Measurements from ENCODE around the gene DNAJB12.
"Not testable (repeated sequence)": the region's sequence is repeated elsewhere in the genome, so short reads cannot be mapped to it uniquely, and the experiment has no call there.

Gene DNAJB12

DNA sequence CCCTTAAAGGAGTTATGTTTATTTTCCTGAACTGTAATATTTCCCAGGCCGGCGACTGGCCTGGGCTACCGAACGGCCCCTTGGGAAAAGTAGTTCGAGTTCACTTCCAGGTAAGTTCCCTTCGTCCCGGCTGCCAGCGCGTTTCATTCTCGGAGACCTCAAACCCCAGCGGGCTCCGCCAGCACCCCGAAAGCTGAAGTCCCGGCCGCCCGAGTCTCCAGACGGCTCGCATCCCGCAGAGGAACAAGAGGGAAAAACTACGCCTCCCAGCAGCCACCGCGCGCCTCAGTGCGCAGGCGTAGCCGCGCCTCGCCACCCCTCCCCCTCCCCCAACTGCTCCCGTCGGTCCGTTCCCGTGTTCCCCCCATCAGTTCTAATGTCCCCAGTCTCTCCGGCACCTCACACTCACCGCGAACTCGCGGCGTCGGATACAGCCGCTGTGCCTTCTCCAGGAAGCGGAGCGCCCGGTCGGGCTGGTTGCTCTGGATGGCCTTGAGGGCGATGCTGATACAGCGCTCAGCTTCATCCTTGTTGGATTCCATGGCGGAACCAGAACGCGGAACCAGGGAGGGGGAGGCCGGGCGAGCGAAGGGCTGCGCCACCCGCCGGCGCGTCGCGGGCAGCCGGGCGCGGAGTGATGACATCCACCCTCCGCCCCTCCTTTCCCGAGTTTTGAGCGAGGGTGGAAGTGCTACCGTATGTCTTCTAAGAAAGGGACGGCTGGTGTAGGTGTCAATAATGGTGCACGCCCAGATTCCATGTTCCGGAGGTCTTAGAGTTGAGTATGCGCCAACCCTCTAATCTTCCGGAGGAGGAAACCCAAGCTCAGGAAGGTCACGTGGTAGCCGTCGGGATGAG is at the start of gene DNAJB12:
Gene DNAJB12, minus strand, starts transcription at position 564 of the 858 bp plus-strand sequence. Its CDS starts 22 bp downstream, at position 542.
- DNase-seq = peak; percentile 92

DNA sequence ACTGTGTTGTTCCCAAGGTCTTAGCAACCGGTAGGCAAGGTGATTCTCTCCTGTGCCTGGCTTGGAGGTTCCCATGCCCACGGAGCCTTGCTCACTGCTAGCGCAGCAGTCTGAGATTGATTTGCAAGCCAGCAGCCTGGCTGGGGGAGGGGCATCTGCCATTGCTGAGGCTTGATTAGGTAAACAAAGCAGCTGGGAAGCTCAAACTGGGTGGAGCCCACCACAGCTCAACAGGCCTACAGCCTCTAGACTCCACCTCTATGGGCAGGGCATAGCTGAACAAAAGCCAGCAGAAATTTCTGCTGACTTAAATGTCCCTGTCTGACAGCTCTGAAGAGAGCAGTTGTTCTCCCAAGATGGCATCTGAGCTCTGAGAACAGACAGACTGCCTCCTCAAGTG is 40.9 kb upstream of the DNAJB12 start:
- DNase-seq = not testable (repeated sequence)

DNA sequence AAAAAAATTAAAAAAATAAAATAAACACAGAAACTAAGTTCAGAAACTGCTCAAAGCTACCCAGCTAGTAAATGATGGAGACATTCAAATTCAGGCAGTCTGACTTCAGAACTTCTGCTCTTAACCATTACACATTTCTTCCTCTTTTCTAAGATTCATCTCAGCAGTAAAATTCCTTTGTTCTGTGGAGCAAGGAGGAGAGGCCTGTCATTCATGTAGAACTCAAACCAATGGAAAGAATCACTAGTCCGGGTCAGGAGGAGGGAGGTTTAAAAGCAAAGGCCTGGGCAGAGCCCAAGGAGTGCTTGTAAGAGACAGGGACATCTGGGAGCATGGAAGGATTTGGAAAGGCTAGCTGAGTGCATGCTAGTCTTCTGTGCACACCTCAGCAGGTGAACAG is 37.9 kb upstream of the DNAJB12 start:
- DNase-seq = peak; percentile 7

DNA sequence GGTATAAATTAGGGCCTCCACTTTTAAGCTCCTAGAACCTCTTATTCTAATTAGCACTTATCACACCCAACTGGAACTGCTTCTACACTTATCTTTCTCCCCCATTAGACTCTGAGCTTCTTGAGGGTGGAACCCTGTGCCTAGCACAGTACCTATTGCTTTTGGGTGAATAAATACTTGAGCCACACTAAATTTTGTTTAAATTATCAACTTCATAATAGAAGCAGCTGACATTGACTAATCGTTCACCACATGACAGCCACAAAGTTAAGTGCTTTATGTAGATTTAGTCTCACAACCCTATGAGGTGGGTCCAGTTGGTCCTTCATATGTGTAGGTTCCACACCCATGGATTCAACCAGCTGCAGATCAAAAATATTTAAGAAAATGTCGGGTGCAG is 36.0 kb upstream of the DNAJB12 start:
- DNase-seq = no peak

DNA sequence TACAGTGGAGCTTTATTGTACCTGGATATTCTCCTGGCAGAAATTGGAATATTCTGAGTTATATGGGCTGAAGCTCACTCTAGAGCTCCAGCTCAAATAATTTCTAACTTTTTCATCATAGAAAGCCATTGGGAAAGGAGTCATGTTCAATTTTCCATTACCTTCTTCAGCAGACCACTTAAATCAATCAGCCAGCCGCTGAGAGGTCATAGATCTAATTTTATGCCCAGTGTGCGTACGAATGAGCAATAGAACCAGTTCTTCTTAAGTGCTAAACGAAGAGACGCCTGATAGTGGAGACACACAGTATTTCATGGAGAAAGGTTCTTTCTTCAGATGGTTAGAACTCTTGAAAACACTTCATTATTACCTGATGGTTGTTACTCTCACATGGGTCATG is 35.0 kb upstream of the DNAJB12 start:
- no peak for DNase-seq

DNA sequence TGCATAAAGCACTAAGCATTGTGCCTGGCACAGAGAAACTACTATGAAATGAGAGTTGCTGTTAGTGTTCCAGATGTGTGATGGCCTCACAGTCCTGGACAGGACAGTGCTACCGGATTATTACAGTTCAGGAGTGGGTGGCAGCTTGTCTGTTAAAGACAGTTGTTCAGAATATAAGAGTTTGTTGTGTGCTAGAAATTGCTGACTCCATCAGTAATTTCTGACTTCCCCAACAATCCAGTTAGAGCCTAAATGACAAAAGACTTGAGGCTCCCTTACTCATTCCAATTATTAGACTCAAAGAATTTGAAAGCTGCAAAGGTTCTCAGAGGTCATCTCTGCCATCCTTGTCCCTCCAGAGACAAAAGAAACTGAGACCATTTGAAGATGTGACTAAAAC is 34.3 kb upstream of the DNAJB12 start:
- no peak for DNase-seq

DNA sequence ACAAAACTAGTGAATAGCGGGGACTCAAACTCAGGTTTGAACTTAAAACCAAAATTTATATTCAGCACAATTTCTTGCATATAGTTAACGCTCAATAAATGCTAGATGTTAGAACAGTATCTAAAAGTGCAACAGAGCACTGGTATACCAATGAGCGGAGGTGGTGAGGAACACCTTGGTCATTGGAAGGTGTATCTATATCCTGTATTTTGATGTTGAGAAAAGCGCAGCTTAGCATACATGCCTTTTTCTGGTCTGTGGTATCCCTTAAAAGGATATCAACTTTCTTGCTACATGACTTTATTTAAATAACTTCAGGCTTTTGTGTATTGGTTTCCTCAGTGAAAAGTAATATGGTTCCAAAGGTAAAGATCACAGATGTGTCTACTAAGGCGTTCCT is 33.3 kb upstream of the DNAJB12 start:
- no peak for DNase-seq

DNA sequence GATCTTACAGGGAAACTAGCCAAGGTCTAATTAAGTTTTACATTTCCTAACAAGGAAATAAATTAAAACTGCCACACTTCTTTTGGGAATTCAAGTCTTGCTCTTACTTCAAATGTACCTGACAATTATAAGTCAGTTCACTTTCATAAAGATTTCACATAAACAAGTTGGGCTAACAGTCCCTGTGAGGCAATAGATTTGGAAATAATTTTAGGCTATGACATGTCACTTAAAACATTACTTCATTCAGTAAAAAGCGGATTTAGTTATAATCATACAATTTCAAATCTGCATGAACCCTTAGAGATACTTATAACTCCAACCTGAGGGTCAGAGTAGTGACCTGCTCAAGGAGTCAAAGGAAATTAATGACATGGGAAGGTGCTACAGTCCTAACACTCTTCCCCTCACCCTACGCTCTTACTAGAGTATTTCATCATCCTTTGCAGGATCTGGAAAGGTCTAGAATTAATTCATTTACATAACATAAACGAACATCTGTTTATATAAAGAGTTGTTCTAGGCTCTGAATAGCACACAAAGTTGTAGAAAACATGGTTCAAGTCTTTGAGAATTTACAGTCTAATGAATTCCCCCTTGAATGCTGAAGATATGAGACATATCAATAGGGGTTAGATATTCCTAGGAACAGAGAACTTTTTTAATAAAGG is 32.3 kb upstream of the DNAJB12 start:
- peak; percentile 9 for DNase-seq

DNA sequence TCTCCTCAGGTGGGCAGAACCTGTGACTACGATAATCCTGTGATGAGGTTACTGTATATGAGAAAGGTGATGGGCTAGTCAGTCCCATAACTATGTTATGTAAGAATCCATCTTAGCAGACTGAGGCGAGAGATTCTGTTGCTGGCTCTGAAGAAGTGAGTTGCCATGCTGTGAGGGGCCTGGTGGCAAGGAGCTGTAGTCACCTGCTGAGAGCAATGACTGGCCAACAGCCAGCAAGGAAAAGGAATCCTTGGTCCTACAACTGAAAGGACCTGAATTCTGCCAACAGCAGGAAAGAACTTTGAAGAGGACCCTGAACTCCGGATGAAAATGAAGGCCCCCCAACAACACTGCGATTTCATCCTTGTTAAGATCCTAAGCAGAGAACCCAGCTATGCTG is 31.0 kb upstream of the DNAJB12 start:
- no peak for DNase-seq

DNA sequence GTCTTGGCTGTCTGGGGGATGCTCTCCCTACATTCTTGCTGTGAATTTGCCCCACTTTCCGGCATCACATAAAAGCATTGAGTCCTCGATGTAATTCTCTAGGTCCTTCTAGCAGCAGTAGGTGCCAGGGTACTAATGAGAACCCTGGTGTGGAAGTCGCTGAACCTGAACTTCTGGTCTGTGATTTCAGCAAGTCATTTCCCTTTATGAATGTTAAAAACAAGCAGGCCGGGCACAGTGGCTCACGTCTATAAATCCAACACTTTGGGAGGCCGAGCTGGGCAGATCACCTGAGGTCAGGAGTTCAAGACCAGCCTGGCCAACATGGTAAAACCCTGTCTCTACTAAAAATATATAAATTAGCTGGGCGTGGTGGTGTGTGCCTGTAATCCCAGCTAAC is 30.3 kb upstream of the DNAJB12 start:
- not testable (repeated sequence) for DNase-seq

DNA sequence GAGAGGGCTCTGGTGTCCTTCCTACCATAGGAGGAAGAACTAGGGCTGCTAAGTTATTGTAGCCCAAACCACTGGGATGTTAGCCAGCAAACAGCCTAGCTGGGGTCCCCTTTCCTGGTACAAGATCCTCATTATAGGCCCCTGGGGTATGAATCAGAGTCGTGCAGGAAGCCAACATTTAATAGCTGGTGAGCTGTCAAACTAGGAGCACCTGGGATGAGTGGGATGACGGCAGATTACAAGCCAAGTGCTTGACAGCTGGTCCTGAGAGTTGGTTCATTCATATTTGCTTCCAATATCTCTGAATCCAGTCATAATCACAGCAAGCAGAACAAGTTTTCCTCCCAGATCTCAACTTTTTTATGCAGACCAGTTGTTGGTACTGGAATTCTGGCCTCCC is 25.1 kb upstream of the DNAJB12 start:
- no peak for DNase-seq

DNA sequence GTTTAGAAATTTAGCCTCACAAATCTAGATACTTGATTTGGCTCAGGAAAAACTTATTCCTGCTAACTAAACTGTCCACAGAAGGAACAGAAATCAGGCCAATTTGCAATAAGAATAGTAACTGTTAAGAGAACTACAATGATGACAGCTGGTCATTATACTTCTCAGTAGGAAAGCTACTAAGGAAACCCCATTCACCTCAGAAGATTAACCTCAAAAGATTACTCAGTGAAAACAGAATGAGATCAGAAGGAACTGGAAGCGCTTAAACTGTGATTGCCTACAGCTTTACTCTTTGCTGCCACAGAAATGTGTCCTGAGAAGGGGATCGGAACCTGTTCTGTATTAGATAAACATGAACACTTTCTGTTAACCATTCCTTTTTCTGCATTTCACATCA is 24.3 kb upstream of the DNAJB12 start:
- peak; percentile 79 for DNase-seq

DNA sequence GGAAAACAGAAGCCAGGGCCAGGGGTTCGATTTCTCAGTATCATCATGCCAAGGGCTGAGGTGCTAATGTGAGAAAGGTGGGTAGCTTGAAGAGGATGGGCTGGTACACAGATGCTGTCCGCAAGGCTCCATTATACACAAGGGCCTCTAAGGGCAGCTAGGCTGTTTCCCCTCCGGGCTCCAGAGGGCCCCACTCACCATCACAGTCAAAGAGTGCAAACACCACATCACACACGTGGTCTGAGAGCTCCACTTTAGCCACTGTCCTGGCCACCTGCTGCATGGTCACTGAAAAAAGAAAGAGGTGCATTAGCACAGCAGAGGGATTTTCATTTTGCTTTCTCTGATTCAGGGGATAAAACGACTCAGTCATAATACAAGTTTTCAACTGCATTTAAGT is 20.9 kb upstream of the DNAJB12 start:
- peak; percentile 29 for DNase-seq

DNA sequence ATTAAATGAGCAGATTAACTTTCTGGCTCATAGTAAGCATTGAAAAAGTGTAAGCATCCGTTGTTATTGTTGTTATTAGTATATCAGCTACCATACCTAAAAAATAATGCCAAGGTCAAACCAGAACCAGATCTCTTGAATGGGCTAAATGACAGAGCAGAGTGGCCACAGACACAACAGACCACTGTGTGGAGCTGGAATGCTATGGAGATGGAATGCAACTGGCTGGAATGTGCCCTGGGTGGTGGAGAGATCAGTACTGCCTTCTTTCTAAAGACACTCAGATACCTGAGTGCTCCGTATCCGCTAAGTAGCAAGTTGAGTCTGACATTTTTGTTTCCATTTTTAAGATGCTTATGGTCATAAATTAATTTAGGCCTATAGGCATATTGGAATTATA is 20.5 kb upstream of the DNAJB12 start:
- DNase-seq = no peak

DNA sequence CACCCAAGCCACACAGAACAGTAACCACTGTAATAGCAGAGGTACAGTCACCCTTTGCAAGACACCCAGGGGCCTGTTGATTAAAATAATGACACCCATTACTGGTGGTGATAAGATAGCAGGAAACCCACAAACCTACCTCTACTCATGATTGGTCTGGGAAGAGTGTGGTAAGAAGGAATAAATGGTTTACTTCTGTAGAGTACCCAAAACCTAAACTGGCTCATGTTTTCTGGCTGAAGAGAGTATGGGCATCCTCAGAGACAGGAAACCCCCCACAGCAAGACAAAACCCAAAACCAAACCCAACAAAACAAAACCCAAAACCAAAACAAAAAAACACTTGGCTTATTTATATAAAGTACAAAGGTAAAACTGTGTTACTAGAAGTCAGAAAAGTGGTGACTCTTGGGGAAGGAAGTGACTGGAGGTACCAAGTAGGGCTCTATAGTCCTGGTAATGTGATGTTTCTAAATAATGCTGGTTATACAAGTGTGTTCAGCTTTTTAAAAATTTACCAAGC is 15.5 kb upstream of the DNAJB12 start:
- DNase-seq = no peak

DNA sequence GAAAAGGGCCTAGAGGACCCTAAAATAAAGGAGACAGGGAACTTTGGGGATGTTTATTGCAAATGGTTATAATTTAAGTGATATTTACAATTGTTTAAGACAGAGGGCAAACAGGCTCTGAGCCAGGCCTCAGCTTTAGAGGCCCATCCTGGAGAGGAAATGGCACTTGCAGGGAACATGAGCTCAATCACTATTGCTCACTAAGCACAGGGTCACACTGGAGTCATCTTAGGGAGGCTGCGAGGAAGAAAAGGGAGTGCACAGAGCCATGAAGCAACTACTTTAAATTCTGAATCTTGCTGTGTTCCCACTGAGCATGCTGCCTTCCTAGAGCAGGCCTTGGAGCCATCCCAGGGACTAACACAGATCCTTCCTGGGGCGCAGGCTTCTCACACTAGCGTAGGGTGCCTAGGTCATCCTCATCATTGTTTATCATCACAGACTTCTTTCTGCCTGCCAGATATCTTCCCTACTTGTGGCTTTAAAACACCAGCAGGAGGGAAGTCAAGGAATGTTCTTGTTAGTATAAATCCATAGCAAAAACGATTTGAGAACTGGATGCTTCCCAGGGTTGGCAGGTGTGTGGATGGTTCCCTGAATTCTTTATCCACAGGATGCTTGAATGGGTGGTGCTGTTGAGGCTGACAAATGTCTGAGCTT is 12.7 kb upstream of the DNAJB12 start:
- no peak for DNase-seq

DNA sequence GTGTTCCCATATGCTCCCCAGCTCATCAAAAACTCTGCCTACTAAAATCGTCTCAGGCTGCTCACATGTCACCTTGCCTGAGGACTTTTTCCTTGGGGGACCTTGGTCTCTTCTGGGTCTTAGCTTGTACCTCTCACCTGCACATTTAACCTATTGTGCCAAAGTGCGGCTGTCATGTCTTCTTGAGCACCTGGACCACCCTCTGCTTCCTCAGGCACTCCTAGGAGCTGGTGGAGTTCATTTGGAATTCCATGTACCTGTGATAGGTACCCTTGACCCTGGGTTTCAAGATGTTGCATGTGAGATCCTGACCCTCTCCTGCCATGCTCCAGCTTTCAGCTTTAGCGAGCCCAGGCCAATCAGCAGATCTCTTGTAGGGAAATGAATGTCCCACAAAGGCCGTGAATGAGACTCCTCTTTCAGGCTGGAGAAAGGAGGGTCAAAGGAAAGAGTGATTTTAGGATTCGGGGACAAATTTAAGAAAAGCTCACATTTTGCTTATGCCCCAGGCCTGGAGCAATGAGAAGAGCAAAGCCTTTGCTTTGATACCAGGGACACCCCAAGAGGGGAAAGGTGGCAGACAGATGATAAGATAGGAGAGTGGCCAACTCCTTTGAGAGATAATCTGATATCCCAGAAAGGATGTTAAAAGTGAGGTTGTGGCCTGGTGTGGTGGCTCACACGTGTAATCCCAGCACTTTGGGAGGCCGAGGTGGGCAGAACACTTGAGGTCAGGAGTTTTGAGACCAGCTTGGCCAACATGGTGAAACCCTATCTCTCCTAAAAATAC is 10.6 kb upstream of the DNAJB12 start:
- DNase-seq = no peak

DNA sequence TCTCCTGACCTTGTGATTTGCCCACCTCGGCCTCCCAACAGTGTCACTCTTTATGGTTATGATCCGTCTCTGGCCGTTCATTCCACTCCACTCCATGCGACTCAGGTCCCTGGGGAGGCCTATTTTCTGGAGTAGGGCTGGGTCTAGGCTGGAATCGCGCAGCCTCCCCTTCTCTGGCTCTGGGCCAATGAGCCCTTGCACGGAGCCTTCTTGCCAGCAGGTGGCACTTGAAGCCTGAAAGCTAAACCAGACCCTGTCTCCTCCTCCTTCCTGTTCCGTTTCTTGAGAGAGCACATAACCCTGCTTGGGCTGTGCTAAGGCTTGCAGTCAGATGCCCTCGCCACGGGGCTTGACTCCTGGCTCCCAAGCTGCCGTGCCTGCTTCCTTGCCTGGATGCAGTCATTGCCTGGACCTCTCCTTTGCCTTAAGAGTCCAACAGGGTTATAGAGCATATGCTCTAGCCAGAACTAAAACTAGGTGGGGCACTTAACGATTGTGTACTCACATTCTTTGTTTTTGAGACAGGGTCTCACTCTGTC is 9.6 kb upstream of the DNAJB12 start:
- peak; percentile 90 for DNase-seq

DNA sequence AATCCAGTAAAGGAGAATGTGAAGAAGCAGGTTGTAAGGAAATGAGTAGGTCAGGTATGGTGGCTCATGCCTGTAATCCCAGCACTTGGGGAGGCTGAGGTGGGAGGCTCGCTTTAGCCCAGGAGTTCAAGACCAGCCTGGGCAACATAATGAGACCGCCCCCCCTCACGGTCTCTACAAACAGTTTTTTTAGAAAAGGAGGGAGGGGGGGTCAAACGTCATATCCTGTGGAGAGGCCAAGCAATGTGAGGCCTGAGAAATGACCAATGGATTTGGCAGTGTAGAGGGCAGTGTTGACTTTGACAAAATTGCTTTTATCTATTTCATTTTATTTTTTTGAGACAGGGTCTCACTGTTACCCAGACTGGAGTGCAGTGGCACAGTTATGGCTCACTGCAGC is 2.3 kb upstream of the DNAJB12 start:
- DNase-seq = no peak

DNA sequence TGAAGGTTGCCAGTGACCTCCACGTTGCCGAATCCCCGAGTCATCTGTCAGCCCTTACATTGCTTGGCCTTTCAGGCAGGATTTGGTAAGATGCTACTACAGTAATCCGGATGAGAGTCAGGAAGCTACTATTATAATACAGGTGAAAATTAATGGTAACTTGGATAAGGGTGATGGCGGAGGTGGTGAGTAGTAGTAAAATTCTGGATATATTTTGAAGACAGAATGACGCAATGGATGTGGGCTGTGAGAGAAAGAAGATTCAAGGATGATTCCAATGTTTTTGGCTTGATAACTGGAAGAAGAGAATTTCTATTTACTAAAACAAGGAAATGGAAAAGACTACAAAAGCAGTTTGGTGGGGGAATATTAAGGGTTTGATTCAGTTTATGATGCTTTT is 1.4 kb upstream of the DNAJB12 start:
- DNase-seq = no peak

DNA sequence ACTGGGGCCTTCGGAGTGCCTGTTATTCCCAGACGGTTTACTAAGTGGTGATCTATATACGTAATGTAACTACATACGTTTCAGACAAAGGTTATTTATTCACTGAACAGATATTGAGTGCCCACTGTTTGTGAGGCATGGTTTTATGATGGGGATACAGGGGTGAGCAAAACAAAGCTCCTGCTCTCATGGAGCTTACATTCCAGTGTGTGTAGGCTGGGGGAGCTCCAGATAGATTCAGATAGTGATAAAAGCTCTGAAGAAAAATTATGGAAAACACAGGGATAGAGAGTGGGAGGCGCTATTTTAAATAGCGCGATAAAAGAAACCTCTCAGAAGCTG is 466 bp upstream of the DNAJB12 start:
- DNase-seq = no peak

DNA sequence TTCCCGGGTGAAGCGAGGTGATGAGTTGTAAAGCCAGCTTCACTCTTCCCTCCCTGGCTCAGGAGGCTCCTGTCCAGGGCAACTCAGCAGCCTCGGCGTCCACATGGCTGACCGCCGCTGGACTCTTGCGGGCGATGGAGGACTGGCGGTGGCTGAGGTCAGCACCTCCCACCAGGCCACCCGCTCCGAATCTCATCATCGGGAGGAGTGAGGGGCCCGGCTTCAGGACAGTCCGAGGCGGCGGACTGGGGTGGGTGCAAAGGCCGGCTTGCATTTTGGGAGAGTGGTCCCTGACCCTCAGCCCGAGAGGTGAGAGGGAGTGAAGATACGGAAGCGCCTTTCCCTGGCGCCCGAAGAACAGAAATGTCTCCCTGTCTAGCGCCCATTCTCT is 759 bp downstream of the DNAJB12 start:
- no peak for DNase-seq

All from MV-4-11 (cell line).